ENCODE data around the gene SYCE3. TPM values are rescaled to one million over a fixed set of nuclear protein-coding genes. Genes with fewer than 3 reads are reported as not detected.

The SYCE3 gene
- total RNA-seq, 1 donor, result not detected

GRCh38 chr22:50531962-50532674 is 30.6 kb downstream of the SYCE3 start:
- Histone ChIP-seq H3K4me3 (ENCODE audit: insufficient read depth, low read length) (peak overlapping the region; percentile 74), H3K4me2 (ENCODE audit: insufficient read depth, low read length) (peak overlapping the region; percentile 91), H3K27me3 (ENCODE audit: insufficient read depth, low read length) (no peaks in the 10 kb centered on the region), H4K20me1 (ENCODE audit: insufficient read depth, low read length) (peaks cover 6% of the 10 kb centered on the region), H3K36me3 (ENCODE audit: insufficient read depth, low read length) (no peaks in the 10 kb centered on the region), H3K79me2 (ENCODE audit: insufficient read depth, low read length) (no peaks in the 10 kb centered on the region), H2AFZ (ENCODE audit: low read length) (peak overlapping the region; percentile 29), H3K4me1 (ENCODE audit: insufficient read depth, low read length) (peaks cover 20% of the 10 kb centered on the region), H3K27ac (ENCODE audit: low read depth, low read length) (peak overlapping the region; percentile 33), H3K9me3 (ENCODE audit: low read depth, low read length) (no peaks in the 10 kb centered on the region)
- no peak for TF ChIP-seq CTCF (IDR thresholded peaks at IDR 0.05; ENCODE audit: extremely low read depth, low read depth, low read length)
- peak; percentile 97 for DNase-seq (ENCODE audit: insufficient read length, low spot score, missing footprints)

- Histone ChIP-seq H3K27me3 (ENCODE audit: insufficient read depth, low read length) (no peaks in the 10 kb centered on the region), H3K79me2 (ENCODE audit: insufficient read depth, low read length) (no peaks in the 10 kb centered on the region), H4K20me1 (ENCODE audit: insufficient read depth, low read length) (peaks cover 6% of the 10 kb centered on the region), H3K4me3 (ENCODE audit: insufficient read depth, low read length) (peak overlapping the region; percentile 74), H3K9me3 (ENCODE audit: low read depth, low read length) (no peaks in the 10 kb centered on the region), H2AFZ (ENCODE audit: low read length) (no peak overlapping the region), H3K36me3 (ENCODE audit: insufficient read depth, low read length) (no peaks in the 10 kb centered on the region), H3K4me2 (ENCODE audit: insufficient read depth, low read length) (peak overlapping the region; percentile 91), H3K4me1 (ENCODE audit: insufficient read depth, low read length) (peaks cover 25% of the 10 kb centered on the region), H3K27ac (ENCODE audit: low read depth, low read length) (peak overlapping the region; percentile 60)
- DNase-seq (ENCODE audit: insufficient read length, low spot score, missing footprints), result peak; percentile 87
- TF ChIP-seq CTCF (IDR thresholded peaks at IDR 0.05; ENCODE audit: extremely low read depth, low read depth, low read length), result no peak
Measured at GRCh38 chr22:50531546-50531961, 31.2 kb downstream of the SYCE3 start.

- no peaks in the 10 kb centered on the region for H3K36me3 ChIP-seq (ENCODE audit: insufficient read depth, low read length)
- H3K4me1 ChIP-seq (ENCODE audit: insufficient read depth, low read length), result peaks cover 26% of the 10 kb centered on the region
- H2AFZ ChIP-seq (ENCODE audit: low read length), result peak overlapping the region; percentile 68
- peak overlapping the region; percentile 91 for H3K4me2 ChIP-seq (ENCODE audit: insufficient read depth, low read length)
- H4K20me1 ChIP-seq (ENCODE audit: insufficient read depth, low read length), result peaks cover 6% of the 10 kb centered on the region
- peak overlapping the region; percentile 74 for H3K4me3 ChIP-seq (ENCODE audit: insufficient read depth, low read length)
- peak overlapping the region; percentile 60 for H3K27ac ChIP-seq (ENCODE audit: low read depth, low read length)
- peak; percentile 99 for DNase-seq (ENCODE audit: insufficient read length, low spot score, missing footprints)
- H3K9me3 ChIP-seq (ENCODE audit: low read depth, low read length), result no peaks in the 10 kb centered on the region
- TF ChIP-seq CTCF (IDR thresholded peaks at IDR 0.05; ENCODE audit: extremely low read depth, low read depth, low read length), result no peak
- no peaks in the 10 kb centered on the region for H3K27me3 ChIP-seq (ENCODE audit: insufficient read depth, low read length)
- no peaks in the 10 kb centered on the region for H3K79me2 ChIP-seq (ENCODE audit: insufficient read depth, low read length)
Measured at GRCh38 chr22:50530877-50531545, 31.7 kb downstream of the SYCE3 start.

GRCh38 chr22:50530580-50530876 is 32.2 kb downstream of the SYCE3 start:
- peak overlapping the region; percentile 45 for H3K27ac ChIP-seq (ENCODE audit: low read depth, low read length)
- DNase-seq (ENCODE audit: insufficient read length, low spot score, missing footprints), result peak; percentile 85
- H3K4me1 ChIP-seq (ENCODE audit: insufficient read depth, low read length), result peaks cover 26% of the 10 kb centered on the region
- no peaks in the 10 kb centered on the region for H3K27me3 ChIP-seq (ENCODE audit: insufficient read depth, low read length)
- TF ChIP-seq CTCF (IDR thresholded peaks at IDR 0.05; ENCODE audit: extremely low read depth, low read depth, low read length), result no peak
- H4K20me1 ChIP-seq (ENCODE audit: insufficient read depth, low read length), result peaks cover 6% of the 10 kb centered on the region
- peak overlapping the region; percentile 91 for H3K4me2 ChIP-seq (ENCODE audit: insufficient read depth, low read length)
- H3K36me3 ChIP-seq (ENCODE audit: insufficient read depth, low read length), result no peaks in the 10 kb centered on the region
- H3K79me2 ChIP-seq (ENCODE audit: insufficient read depth, low read length), result no peaks in the 10 kb centered on the region
- no peaks in the 10 kb centered on the region for H3K9me3 ChIP-seq (ENCODE audit: low read depth, low read length)
- no peak overlapping the region for H2AFZ ChIP-seq (ENCODE audit: low read length)
- H3K4me3 ChIP-seq (ENCODE audit: insufficient read depth, low read length), result peak overlapping the region; percentile 74
